Measurements from ENCODE around the gene IL1RAPL2.

IL1RAPL2 gene

GRCh38 chrX:105265093-105265492 lies 699.1 kb downstream of the IL1RAPL2 start:
- no peak for DNase-seq (ENCODE audit: low read depth)
- TF ChIP-seq CTCF (IDR thresholded peaks at IDR 0.05; ENCODE audit: control insufficient read depth, extremely low read depth, insufficient read depth), result no peak

GRCh38 chrX:105266456-105266855 lies 700.5 kb downstream of the IL1RAPL2 start:
- no peak overlapping the region for H3K4me3 ChIP-seq (ENCODE audit: low read depth, low read length)
- no peak for DNase-seq (ENCODE audit: low read depth)
- TF ChIP-seq CTCF (IDR thresholded peaks at IDR 0.05; ENCODE audit: control insufficient read depth, extremely low read depth, insufficient read depth), result no peak

More at GRCh38 chrX:105265093-105265492, 699.1 kb downstream of the IL1RAPL2 start:
- H3K4me3 ChIP-seq (ENCODE audit: low read depth, low read length), result no peak overlapping the region

- no peak overlapping the region for H3K4me3 ChIP-seq (ENCODE audit: low read depth, low read length)
- no peak for DNase-seq (ENCODE audit: low read depth)
- TF ChIP-seq CTCF (IDR thresholded peaks at IDR 0.05; ENCODE audit: control insufficient read depth, extremely low read depth, insufficient read depth), result no peak
Measured at GRCh38 chrX:105267167-105267566, 701.2 kb downstream of the IL1RAPL2 start.

- no peak overlapping the region for H3K4me3 ChIP-seq (ENCODE audit: low read depth, low read length)
- no peak for TF ChIP-seq CTCF (IDR thresholded peaks at IDR 0.05; ENCODE audit: control insufficient read depth, extremely low read depth, insufficient read depth)
- no peak for DNase-seq (ENCODE audit: low read depth)
Measured at GRCh38 chrX:105269386-105269785, 703.4 kb downstream of the IL1RAPL2 start.

- TF ChIP-seq CTCF (IDR thresholded peaks at IDR 0.05; ENCODE audit: control insufficient read depth, extremely low read depth, insufficient read depth), result no peak
- DNase-seq (ENCODE audit: low read depth), result no peak
- no peak overlapping the region for H3K4me3 ChIP-seq (ENCODE audit: low read depth, low read length)
Measured at GRCh38 chrX:105273326-105273725, 707.3 kb downstream of the IL1RAPL2 start.

GRCh38 chrX:105274091-105274490 lies 708.1 kb downstream of the IL1RAPL2 start:
- no peak for TF ChIP-seq CTCF (IDR thresholded peaks at IDR 0.05; ENCODE audit: control insufficient read depth, extremely low read depth, insufficient read depth)
- no peak for DNase-seq (ENCODE audit: low read depth)
- no peak overlapping the region for H3K4me3 ChIP-seq (ENCODE audit: low read depth, low read length)

GRCh38 chrX:105277132-105277531 lies 711.1 kb downstream of the IL1RAPL2 start:
- no peak for TF ChIP-seq CTCF (IDR thresholded peaks at IDR 0.05; ENCODE audit: control insufficient read depth, extremely low read depth, insufficient read depth)
- no peak for DNase-seq (ENCODE audit: low read depth)
- no peak overlapping the region for H3K4me3 ChIP-seq (ENCODE audit: low read depth, low read length)
